HEK293 (cell line): ENCODE results near the gene DPH2.

Experiments
- CTCF ChIA-PET: fragments of 350-600 bp; formaldehyde crosslinking; extraction: SDS; loops from one replicate; lab custom pipeline; 2021; ENCODE audit warnings: antibody characterized with exemption; lab: Yijun Ruan, JAX
- POLR2A ChIA-PET: fragments of 300-600 bp; formaldehyde crosslinking; extraction: SDS; loops from one replicate; lab custom pipeline; 2020; ENCODE audit warnings: antibody characterized with exemption, inconsistent platforms; lab: Yijun Ruan, JAX
- H3K27ac ChIP-seq: fragments of 200-500 bp; sonication (Bioruptor generic); 2 replicates; pipeline ENCODE4 v1.5.1; 2014; ENCODE audit warnings: low read depth, low read length, control low read depth, inconsistent platforms; ENCODE audit errors: extremely low read depth
- H3K36me3 ChIP-seq, 2 experiments: fragments of 200-500 bp in 1 of 2; sonication (Bioruptor generic) in 1 of 2; 1 replicate in 1 of 2; 2 replicates in 1 of 2; pipeline ENCODE4 v1.5.1; 2014 to 2017; ENCODE audit warnings: inconsistent platforms in 2 of 2, low read length in 2 of 2; ENCODE audit not compliant: control insufficient read depth in 2 of 2, insufficient read depth in 1 of 2
- H3K4me1 ChIP-seq: fragments of 200-500 bp; sonication (Bioruptor generic); 2 replicates; pipeline ENCODE4 v1.5.1; 2014; ENCODE audit warnings: mild to moderate bottlenecking, low read length, inconsistent platforms; ENCODE audit not compliant: control insufficient read depth, insufficient read depth
- H3K4me3 ChIP-seq: 2 replicates; pipeline ENCODE4 v1.5.1; 2011; ENCODE audit warnings: low read depth, mild to moderate bottlenecking, control low read depth, low read length, moderate library complexity
- H3K9me3 ChIP-seq: fragments of 200-500 bp; sonication (Bioruptor generic); 2 replicates; pipeline ENCODE4 v1.5.1; 2014; ENCODE audit warnings: low read depth, low read length, inconsistent platforms; ENCODE audit not compliant: control insufficient read depth, insufficient read depth
- BCL6B ChIP-seq: fragments of 450-650 bp; formaldehyde crosslinking; IDR thresholded peaks from 2 replicates; pipeline ENCODE4 v1.5.1; 2017; ENCODE audit warnings: missing biosample characterization, missing genetic modification characterization
- ELK4 ChIP-seq: IDR thresholded peaks from 2 replicates; pipeline ENCODE4 v1.6.1; 2011; ENCODE audit warnings: mild to moderate bottlenecking, low read depth, low read length, borderline replicate concordance
- FEZF1 ChIP-seq: fragments of 450-650 bp; formaldehyde crosslinking; IDR thresholded peaks from 2 replicates; pipeline ENCODE4 v1.5.1; 2016; ENCODE audit warnings: missing biosample characterization, missing genetic modification characterization
- REST ChIP-seq: fragments of 450-650 bp; formaldehyde crosslinking; IDR thresholded peaks from 2 replicates; pipeline ENCODE4 v1.5.1; 2016; ENCODE audit warnings: missing biosample characterization, missing genetic modification characterization
- ZBTB21 ChIP-seq: fragments of 450-650 bp; formaldehyde crosslinking; IDR thresholded peaks from 2 replicates; pipeline ENCODE4 v1.5.1; 2017; ENCODE audit warnings: missing biosample characterization, missing genetic modification characterization
- ZBTB7A ChIP-seq: fragments of 450-650 bp; formaldehyde crosslinking; IDR thresholded peaks from 2 replicates; pipeline ENCODE4 v1.5.1; 2016; ENCODE audit warnings: low read depth, missing biosample characterization, missing genetic modification characterization
- ZBTB8A ChIP-seq: fragments of 450-650 bp; formaldehyde crosslinking; IDR thresholded peaks from 2 replicates; pipeline ENCODE4 v1.5.1; 2016; ENCODE audit warnings: missing biosample characterization, missing genetic modification characterization
- ZNF114 ChIP-seq: fragments of 450-650 bp; formaldehyde crosslinking; IDR thresholded peaks from 2 replicates; pipeline ENCODE4 v1.5.0; 2017; ENCODE audit warnings: missing biosample characterization, missing genetic modification characterization
- ZNF133 ChIP-seq: fragments of 450-650 bp; formaldehyde crosslinking; IDR thresholded peaks from 2 replicates; pipeline ENCODE4 v1.5.1; 2016; ENCODE audit warnings: missing biosample characterization, missing genetic modification characterization
- ZNF18 ChIP-seq: fragments of 450-650 bp; formaldehyde crosslinking; IDR thresholded peaks from 2 replicates; pipeline ENCODE4 v1.5.1; 2016; ENCODE audit warnings: missing biosample characterization, missing genetic modification characterization
- ZNF26 ChIP-seq: fragments of 450-650 bp; formaldehyde crosslinking; IDR thresholded peaks from 2 replicates; pipeline ENCODE4 v1.5.1; 2016; ENCODE audit warnings: missing biosample characterization, missing genetic modification characterization
- ZNF292 ChIP-seq: fragments of 450-650 bp; formaldehyde crosslinking; IDR thresholded peaks from 2 replicates; pipeline ENCODE4 v1.5.1; 2016; ENCODE audit warnings: low read depth, missing biosample characterization, missing genetic modification characterization, borderline replicate concordance
- ZNF37A ChIP-seq: fragments of 450-650 bp; IDR thresholded peaks from 2 replicates; pipeline ENCODE4 v1.5.1; 2018; ENCODE audit warnings: missing biosample characterization, missing genetic modification characterization
- ZNF404 ChIP-seq: fragments of 450-650 bp; formaldehyde crosslinking; IDR thresholded peaks from 2 replicates; pipeline ENCODE4 v1.5.1; 2017; ENCODE audit warnings: missing biosample characterization, missing genetic modification characterization
- ZNF48 ChIP-seq: fragments of 450-650 bp; formaldehyde crosslinking; IDR thresholded peaks from 2 replicates; pipeline ENCODE4 v1.5.1; 2016; ENCODE audit warnings: missing biosample characterization, missing genetic modification characterization
- ZNF488 ChIP-seq: fragments of 450-650 bp; formaldehyde crosslinking; IDR thresholded peaks from 2 replicates; pipeline ENCODE4 v1.5.1; 2016; ENCODE audit warnings: missing biosample characterization, missing genetic modification characterization
- ZNF521 ChIP-seq: fragments of 450-650 bp; formaldehyde crosslinking; IDR thresholded peaks from 2 replicates; pipeline ENCODE4 v1.5.1; 2017; ENCODE audit warnings: missing biosample characterization, mild to moderate bottlenecking, missing genetic modification characterization
- ZNF623 ChIP-seq: fragments of 450-650 bp; formaldehyde crosslinking; IDR thresholded peaks from 2 replicates; pipeline ENCODE4 v1.5.1; 2016; ENCODE audit warnings: missing biosample characterization, missing genetic modification characterization
- ZNF660 ChIP-seq: fragments of 450-650 bp; IDR thresholded peaks from 2 replicates; pipeline ENCODE4 v1.5.1; 2018; ENCODE audit warnings: missing biosample characterization, mild to moderate bottlenecking, missing genetic modification characterization
- ZNF670 ChIP-seq: fragments of 450-650 bp; formaldehyde crosslinking; IDR thresholded peaks from 2 replicates; pipeline ENCODE4 v1.5.1; 2016; ENCODE audit warnings: missing biosample characterization, missing genetic modification characterization, low read depth
- ZSCAN23 ChIP-seq: fragments of 450-650 bp; formaldehyde crosslinking; IDR thresholded peaks from 2 replicates; pipeline ENCODE4 v1.5.1; 2016; ENCODE audit warnings: missing biosample characterization, missing genetic modification characterization
- ZSCAN5A ChIP-seq: fragments of 450-650 bp; formaldehyde crosslinking; IDR thresholded peaks from 2 replicates; pipeline ENCODE4 v1.5.1; 2016; ENCODE audit warnings: missing biosample characterization, missing genetic modification characterization

The DPH2 gene

GRCh38 chr1:43937179-43937865 lies 32.5 kb upstream of the DPH2 start:
- Histone ChIP-seq H3K36me3 (peaks cover 0 to 9% of the 10 kb centered on the region in 2 experiments; a peak in 1 of 3 replicates), H3K27ac (no peak overlapping the region), H3K9me3 (no peaks in the 10 kb centered on the region), H3K4me1 (peaks cover 3% of the 10 kb centered on the region; the same call in 1 of the 2 replicates), H3K4me3 (no peak overlapping the region)
- ChIA-PET CTCF (interaction anchor here (0.6 to 12.4 kb wide), 5 partner anchors 52 to 701 kb away, joined by 3 to 555 read pairs (median 4); no protein-coding TSS in a partner anchor), POLR2A (no interaction called here)
- TF ChIP-seq ZBTB21 (tag by site-specific recombination), result no peak
- no peak for TF ChIP-seq ZNF292 (tag by site-specific recombination)
- no peak for TF ChIP-seq ZNF133 (tag by site-specific recombination)
- no peak for TF ChIP-seq ZBTB8A (tag by site-specific recombination)
- TF ChIP-seq ZSCAN5A (tag by site-specific recombination), result no peak
- TF ChIP-seq BCL6B (tag by site-specific recombination), result no peak
- TF ChIP-seq ZNF37A, result no peak
- no peak for TF ChIP-seq REST (tag by site-specific recombination)
- no peak for TF ChIP-seq ZNF114
- no peak for TF ChIP-seq ZBTB7A (tag by site-specific recombination)
- TF ChIP-seq ZNF18, result no peak
- no peak for TF ChIP-seq ZNF623 (tag by site-specific recombination)
- TF ChIP-seq ZNF488, result no peak

- CTCF ChIA-PET, result interaction anchor here (0.6 to 12.4 kb wide), 4 partner anchors 107 to 213 kb away, joined by 3 to 555 read pairs (median 7); no protein-coding TSS in a partner anchor
- Histone ChIP-seq H3K4me1 (peaks cover 3% of the 10 kb centered on the region; the same call in 1 of the 2 replicates), H3K9me3 (no peaks in the 10 kb centered on the region), H3K4me3 (no peak overlapping the region), H3K27ac (no peak overlapping the region), H3K36me3 (peaks cover 0 to 9% of the 10 kb centered on the region in 2 experiments; a peak in 1 of 3 replicates)
- POLR2A ChIA-PET, result no interaction called here
- no peak for TF ChIP-seq ZNF660 (tag by site-specific recombination)
- TF ChIP-seq ZNF26 (tag by site-specific recombination), result no peak
- no peak for TF ChIP-seq ZNF670 (tag by site-specific recombination)
- TF ChIP-seq FEZF1, result no peak
- TF ChIP-seq ZNF48 (tag by site-specific recombination), result no peak
- no peak for TF ChIP-seq ZNF521
- TF ChIP-seq ZNF404, result no peak
- TF ChIP-seq ELK4, result no peak
- no peak for TF ChIP-seq ZSCAN23 (tag by site-specific recombination)
Observed at GRCh38 chr1:43938383-43938782, 31.4 kb upstream of the DPH2 start.
